WTC11 (cell line): ENCODE results near the gene NDUFV2. TPM values are rescaled to one million over a fixed set of nuclear protein-coding genes. Genes with fewer than 3 reads are reported as not detected.

ENCODE experiments used
- ATAC-seq: fragments of 200-7000 bp; cut with Tn5 transposase; 2 replicates; pipeline ENCODE4 v1.10.0; 2021; ENCODE audit warnings: mild to moderate bottlenecking, moderate library complexity
- CTCF ChIA-PET: fragments of 300-600 bp; sonication (Branson Sonifier 250); formaldehyde crosslinking; loops from one replicate; lab custom pipeline; 2021; ENCODE audit warnings: antibody characterized with exemption; lab: Charles Lee
- POLR2A ChIA-PET: fragments of 350-600 bp; sonication (Branson Sonifier 250); formaldehyde crosslinking; loops from one replicate; lab custom pipeline; 2021; ENCODE audit warnings: antibody characterized with exemption; lab: Charles Lee
- DNase-seq: peaks from one replicate; pipeline ENCODE4 v3.0.0; 2021; ENCODE audit warnings: low spot score
- H3K27ac Mint-ChIP-seq: 2 replicates; pipeline ENCODE4 v1.8.0; 2021; ENCODE audit warnings: mixed read lengths
- H3K27me3 Mint-ChIP-seq: 2 replicates; pipeline ENCODE4 v1.8.0; 2021; ENCODE audit warnings: low read depth, mild to moderate bottlenecking, moderate library complexity, mixed read lengths
- H3K36me3 Mint-ChIP-seq: 2 replicates; pipeline ENCODE4 v1.8.0; 2021; ENCODE audit warnings: mixed read lengths
- H3K4me1 Mint-ChIP-seq: 2 replicates; pipeline ENCODE4 v1.8.0; 2022; ENCODE audit warnings: mixed read lengths
- H3K4me3 Mint-ChIP-seq: 2 replicates; pipeline ENCODE4 v1.8.0; 2021; ENCODE audit warnings: mild to moderate bottlenecking, moderate library complexity, mixed read lengths
- H3K9me3 Mint-ChIP-seq: 2 replicates; pipeline ENCODE4 v1.8.0; 2021; ENCODE audit warnings: mixed read lengths
- ARID4B ChIP-seq: sonication (generic); formaldehyde crosslinking; IDR thresholded peaks from 2 replicates; pipeline ENCODE4 v1.8.0; 2023; ENCODE audit warnings: missing genetic modification reagents, mild to moderate bottlenecking, borderline replicate concordance
- ATF3 ChIP-seq: sonication (generic); formaldehyde crosslinking; conservative IDR thresholded peaks from 2 replicates; pipeline ENCODE4 v1.8.1; 2022; ENCODE audit warnings: mild to moderate bottlenecking, missing genetic modification reagents
- ATF6 ChIP-seq: sonication (generic); formaldehyde crosslinking; IDR thresholded peaks from 2 replicates; pipeline ENCODE4 v1.8.1; 2023; ENCODE audit warnings: mild to moderate bottlenecking, missing genetic modification reagents
- CREB1 ChIP-seq: sonication (generic); formaldehyde crosslinking; IDR thresholded peaks from 2 replicates; pipeline ENCODE4 v1.8.0; 2023; ENCODE audit warnings: mild to moderate bottlenecking, missing genetic modification reagents
- E2F1 ChIP-seq: sonication (generic); formaldehyde crosslinking; IDR thresholded peaks from 2 replicates; pipeline ENCODE4 v1.8.0; 2022; ENCODE audit warnings: mild to moderate bottlenecking, missing genetic modification reagents
- E2F4 ChIP-seq: sonication (generic); formaldehyde crosslinking; IDR thresholded peaks from 2 replicates; pipeline ENCODE4 v1.8.1; 2022; ENCODE audit warnings: low read depth, mild to moderate bottlenecking, moderate library complexity, missing genetic modification reagents, borderline replicate concordance
- ELF4 ChIP-seq: sonication (generic); formaldehyde crosslinking; IDR thresholded peaks from 2 replicates; pipeline ENCODE4 v1.8.1; 2022; ENCODE audit warnings: low read depth, mild to moderate bottlenecking, moderate library complexity, missing genetic modification reagents
- ESRRA ChIP-seq: sonication (generic); formaldehyde crosslinking; IDR thresholded peaks from 2 replicates; pipeline ENCODE4 v1.8.1; 2022; ENCODE audit warnings: mild to moderate bottlenecking, missing genetic modification reagents, borderline replicate concordance
- ETV6 ChIP-seq: sonication (generic); formaldehyde crosslinking; IDR thresholded peaks from 2 replicates; pipeline ENCODE4 v1.8.1; 2022; ENCODE audit warnings: mild to moderate bottlenecking, missing genetic modification reagents
- GRHL2 ChIP-seq: fragments of 250-450 bp; sonication (Bioruptor Pico); IDR thresholded peaks from 2 replicates; pipeline ENCODE4 v1.8.0; 2022; ENCODE audit warnings: mild to moderate bottlenecking, moderate library complexity; ENCODE audit not compliant: insufficient replicate concordance, severe bottlenecking
- GTF2I ChIP-seq: fragments of 250-450 bp; sonication (Bioruptor Pico); conservative IDR thresholded peaks from 2 replicates; pipeline ENCODE4 v1.4.0; 2021; ENCODE audit warnings: mild to moderate bottlenecking
- HMGA2 ChIP-seq: fragments of 250-450 bp; sonication (Bioruptor Pico); IDR thresholded peaks from 2 replicates; pipeline ENCODE4 v1.4.0; 2021; ENCODE audit warnings: mild to moderate bottlenecking, moderate library complexity
- JAZF1 ChIP-seq: fragments of 250-450 bp; sonication (Bioruptor Pico); IDR thresholded peaks from 2 replicates; pipeline ENCODE4 v1.9.0; 2021; ENCODE audit warnings: moderate library complexity, mild to moderate bottlenecking, inconsistent platforms
- MLX ChIP-seq: sonication (generic); formaldehyde crosslinking; IDR thresholded peaks from 2 replicates; pipeline ENCODE4 v1.8.1; 2023; ENCODE audit warnings: mild to moderate bottlenecking, missing genetic modification reagents, moderate library complexity
- MXD4 ChIP-seq: fragments of 250-450 bp; sonication (Bioruptor Pico); IDR thresholded peaks from 2 replicates; pipeline ENCODE4 v1.8.0; 2021; ENCODE audit warnings: mild to moderate bottlenecking, moderate library complexity, borderline replicate concordance
- PREB ChIP-seq: sonication (generic); formaldehyde crosslinking; IDR thresholded peaks from 2 replicates; pipeline ENCODE4 v1.8.1; 2022; ENCODE audit warnings: mild to moderate bottlenecking, missing genetic modification reagents, moderate library complexity, borderline replicate concordance
- PRRX2 ChIP-seq: fragments of 250-450 bp; sonication (Bioruptor Pico); IDR thresholded peaks from 2 replicates; pipeline ENCODE4 v1.8.0; 2021; ENCODE audit warnings: mild to moderate bottlenecking
- TCF7 ChIP-seq: sonication (generic); formaldehyde crosslinking; IDR thresholded peaks from 2 replicates; pipeline ENCODE4 v1.8.0; 2022; ENCODE audit warnings: mild to moderate bottlenecking, low read depth, missing genetic modification reagents, moderate library complexity
- USF2 ChIP-seq: sonication (generic); formaldehyde crosslinking; IDR thresholded peaks from 2 replicates; pipeline ENCODE4 v1.8.1; 2023; ENCODE audit warnings: mild to moderate bottlenecking, missing genetic modification reagents, moderate library complexity
- ZNF232 ChIP-seq: sonication (generic); formaldehyde crosslinking; IDR thresholded peaks from 2 replicates; pipeline ENCODE4 v1.8.0; 2022; ENCODE audit warnings: mild to moderate bottlenecking, missing genetic modification reagents
- ZNF396 ChIP-seq: fragments of 250-450 bp; sonication (Bioruptor Pico); IDR thresholded peaks from 2 replicates; pipeline ENCODE4 v1.8.0; 2021; ENCODE audit warnings: mild to moderate bottlenecking, moderate library complexity, borderline replicate concordance
- ZNF425 ChIP-seq: fragments of 250-450 bp; sonication (Bioruptor Pico); conservative IDR thresholded peaks from 2 replicates; pipeline ENCODE4 v1.9.0; 2021; ENCODE audit warnings: mild to moderate bottlenecking
- total RNA-seq: library from RNA; stranded (reverse); gene quantifications from 3 replicates; pipeline ENCODE4 v1.2.3, GENCODE V29; 2021

NDUFV2 gene
- total RNA-seq, 1 experiment from 2014 or later, result 192 TPM

- no peak for TF ChIP-seq E2F4
- TF ChIP-seq ZNF232 (CRISPR knock-in tag), result no peak
- no peak for TF ChIP-seq HMGA2 (CRISPR knock-in tag)
- no peak for TF ChIP-seq ARID4B (CRISPR knock-in tag)
- no peak for TF ChIP-seq GTF2I (CRISPR knock-in tag)
- no peak for TF ChIP-seq JAZF1 (CRISPR knock-in tag)
- TF ChIP-seq TCF7, result no peak
- no peak for TF ChIP-seq ELF4 (CRISPR knock-in tag)
- TF ChIP-seq ETV6 (CRISPR knock-in tag), result no peak
- no peak for TF ChIP-seq ATF3 (CRISPR knock-in tag)
- no peak for TF ChIP-seq USF2
Observed at GRCh38 chr18:9148203-9148552, 45.7 kb downstream of the NDUFV2 start (continued).

GRCh38 chr18:9150121-9150520 lies 47.6 kb downstream of the NDUFV2 start:
- H3K27me3 Mint-ChIP-seq, result no peaks in the 10 kb centered on the region
- H3K27ac Mint-ChIP-seq, result no peak overlapping the region
- no peaks in the 10 kb centered on the region for H3K36me3 Mint-ChIP-seq
- no peak overlapping the region for H3K4me3 Mint-ChIP-seq
- H3K4me1 Mint-ChIP-seq, result peaks cover 12% of the 10 kb centered on the region
- ChIA-PET POLR2A (interaction anchor here (0.6 kb wide), 1 partner anchor 26 kb away, joined by 5 read pairs; no protein-coding TSS in a partner anchor), CTCF (interaction anchor here (1.2 kb wide), 1 partner anchor 11 kb away, joined by 4 read pairs; no protein-coding TSS in a partner anchor)
- no peaks in the 10 kb centered on the region for H3K9me3 Mint-ChIP-seq
- DNase-seq (no peak), ATAC-seq (no peak)
- TF ChIP-seq ATF3 (CRISPR knock-in tag), result no peak
- TF ChIP-seq E2F1 (CRISPR knock-in tag), result no peak
- no peak for TF ChIP-seq MLX
- TF ChIP-seq ESRRA (CRISPR knock-in tag), result no peak
- no peak for TF ChIP-seq GRHL2 (CRISPR knock-in tag)
- no peak for TF ChIP-seq ZNF425 (CRISPR knock-in tag)
- TF ChIP-seq ATF6 (CRISPR knock-in tag), result no peak
- TF ChIP-seq ETV6 (CRISPR knock-in tag), result no peak
- TF ChIP-seq ZNF232 (CRISPR knock-in tag), result no peak
- no peak for TF ChIP-seq MXD4 (CRISPR knock-in tag)
- no peak for TF ChIP-seq PRRX2 (CRISPR knock-in tag)
- no peak for TF ChIP-seq ZNF396 (CRISPR knock-in tag)
- TF ChIP-seq PREB (CRISPR knock-in tag), result no peak
- TF ChIP-seq CREB1 (CRISPR knock-in tag), result no peak
